Measurements from ENCODE around the gene TTLL5. TPM values are rescaled to one million over a fixed set of nuclear protein-coding genes. Genes with fewer than 3 reads are reported as not detected.

TTLL5 gene
- total and polyA plus RNA-seq, 10 of the 15 experiments (the other 5 are each of a cell fraction or from before 2014, with no cell fraction given), result 3.2 to 25.9 (median 13.8) TPM

GRCh38 chr14:75880512-75880911, 219.5 kb downstream of the TTLL5 start:
- no peaks in the 10 kb centered on the region for H3K27me3 ChIP-seq (replicated peaks in 1 of 2; ENCODE audit: control insufficient read depth in 2 of 2, insufficient read depth in 2 of 2, low read length in 1 of 2)
- DNase-seq (ENCODE audit: low read depth, low spot score) (no peak), ATAC-seq (no peak), FAIRE-seq (no peak)
- ChIA-PET POLR2A (interaction anchor here (1.4 kb wide), 1 partner anchor 10 kb away, joined by 3 read pairs; no protein-coding TSS in a partner anchor), CTCF (interaction anchor here (0.5 to 2.5 kb wide), 6 partner anchors 26 to 224 kb away, joined by 3 to 16 read pairs (median 4); no protein-coding TSS in a partner anchor), RAD21 (ENCODE audit: unreplicated experiment) (interaction anchor here (1.1 kb wide), 1 partner anchor 171 kb away, joined by 5 read pairs; no protein-coding TSS in a partner anchor), SMC1A (ENCODE audit: uncharacterized antibody, unreplicated experiment) (interaction anchor here (0.9 to 1.8 kb wide), 4 partner anchors 86 to 172 kb away, joined by 3 to 9 read pairs (median 6); no protein-coding TSS in a partner anchor)
- in situ Hi-C loops (cut with MboI), result no loop called here
- TF ChIP-seq IKZF1 (conservative IDR thresholded peaks at IDR 0.05), result no peak
- no peak for TF ChIP-seq TCF12 (IDR thresholded peaks at IDR 0.05; ENCODE audit: low read depth, low read length)
- no peak for TF ChIP-seq SRF (IDR thresholded peaks at IDR 0.05; ENCODE audit: low read depth in 2 of 2, low read length in 2 of 2)
- no peak for TF ChIP-seq BCL11A (IDR thresholded peaks at IDR 0.05; ENCODE audit: low read depth, low read length)
- TF ChIP-seq CHD1 (IDR thresholded peaks at IDR 0.05; ENCODE audit: low read depth, low read length), result no peak
- no peaks in the 10 kb centered on the region for H3K79me2 ChIP-seq (ENCODE audit: control insufficient read depth, insufficient read depth, low read length)
- no peak overlapping the region for H2AFZ ChIP-seq (ENCODE audit: control insufficient read depth, low read depth, low read length)
- no peak overlapping the region for H3K9ac ChIP-seq (ENCODE audit: control insufficient read depth, insufficient read depth, low read length)
- H4K20me1 ChIP-seq (ENCODE audit: control insufficient read depth, insufficient read depth), result no peaks in the 10 kb centered on the region
- no TSS peak for BruUV-seq (replicated peaks)
- intact Hi-C loops (cut with micrococcal nuclease; ENCODE audit: unreplicated experiment), result no loop called here
- no peak overlapping the region for H3K27ac ChIP-seq (ENCODE audit: control insufficient read depth, insufficient read depth)
- H3K4me3 ChIP-seq, result no peak overlapping the region
- no peak overlapping the region for H3K4me2 ChIP-seq (ENCODE audit: control insufficient read depth, insufficient read depth)
- no peaks in the 10 kb centered on the region; a peak in 1 of 4 replicates for H3K36me3 ChIP-seq (ENCODE audit: control insufficient read depth in 2 of 2, insufficient read depth in 2 of 2, low read length in 1 of 2)
- H3K9me3 ChIP-seq (replicated peaks; ENCODE audit: control insufficient read depth, insufficient read depth, low read length), result no peaks in the 10 kb centered on the region
- WGBS (ENCODE audit: insufficient coverage, insufficient replicate concordance, low lambda C conversion rate, missing lambda C conversion rate), result 100% methylated on average over 1 of the region's 1 CpG
- H3K4me1 ChIP-seq (ENCODE audit: control insufficient read depth, insufficient read depth, low read length), result no peaks in the 10 kb centered on the region; the same call in 1 of the 2 replicates

GRCh38 chr14:75881994-75882393, 220.9 kb downstream of the TTLL5 start:
- FAIRE-seq, result no peak
- CTCF ChIA-PET, result interaction anchor here (0.9 to 1.1 kb wide), 4 partner anchors 25 to 173 kb away, joined by 3 to 4 read pairs (median 4); no protein-coding TSS in a partner anchor
- TF ChIP-seq TAF1 (IDR thresholded peaks at IDR 0.05; ENCODE audit: borderline replicate concordance, low read depth, low read length), result no peak
- TF ChIP-seq ZNF217 (IDR thresholded peaks at IDR 0.05), result no peak
- TF ChIP-seq HDGF (IDR thresholded peaks at IDR 0.05), result no peak
- no peak for TF ChIP-seq FOXM1 (IDR thresholded peaks at IDR 0.05; ENCODE audit: low read depth, low read length)
- TF ChIP-seq, protein P1, sequence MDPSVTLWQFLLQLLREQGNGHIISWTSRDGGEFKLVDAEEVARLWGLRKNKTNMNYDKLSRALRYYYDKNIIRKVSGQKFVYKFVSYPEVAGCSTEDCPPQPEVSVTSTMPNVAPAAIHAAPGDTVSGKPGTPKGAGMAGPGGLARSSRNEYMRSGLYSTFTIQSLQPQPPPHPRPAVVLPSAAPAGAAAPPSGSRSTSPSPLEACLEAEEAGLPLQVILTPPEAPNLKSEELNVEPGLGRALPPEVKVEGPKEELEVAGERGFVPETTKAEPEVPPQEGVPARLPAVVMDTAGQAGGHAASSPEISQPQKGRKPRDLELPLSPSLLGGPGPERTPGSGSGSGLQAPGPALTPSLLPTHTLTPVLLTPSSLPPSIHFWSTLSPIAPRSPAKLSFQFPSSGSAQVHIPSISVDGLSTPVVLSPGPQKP (IDR thresholded peaks at IDR 0.05; ENCODE audit: low read depth, low read length), result no peak
- no peak for TF ChIP-seq GATAD2B (conservative IDR thresholded peaks at IDR 0.05; ENCODE audit: low read depth)
- TF ChIP-seq CREB1 (IDR thresholded peaks at IDR 0.05; ENCODE audit: low read depth), result no peak
- TF ChIP-seq STAT3 (IDR thresholded peaks at IDR 0.05; ENCODE audit: low read depth, low read length), result no peak
- TF ChIP-seq DPF2 (IDR thresholded peaks at IDR 0.05), result no peak
- TF ChIP-seq ZNF384 (IDR thresholded peaks at IDR 0.05; ENCODE audit: borderline replicate concordance, low read depth, low read length), result no peak
- TF ChIP-seq NKRF (conservative IDR thresholded peaks at IDR 0.05), result no peak
- TF ChIP-seq PML (IDR thresholded peaks at IDR 0.05; ENCODE audit: low read length), result no peak
- no peak for TF ChIP-seq SMARCA5 (IDR thresholded peaks at IDR 0.05)

More at GRCh38 chr14:75881994-75882393, 220.9 kb downstream of the TTLL5 start:
- H4K20me1 ChIP-seq (ENCODE audit: control insufficient read depth, insufficient read depth), result no peaks in the 10 kb centered on the region
- WGBS (ENCODE audit: insufficient coverage, insufficient replicate concordance, low lambda C conversion rate, missing lambda C conversion rate), result 100% methylated on average over 5 of the region's 5 CpGs
- SMC1A ChIA-PET (ENCODE audit: uncharacterized antibody, unreplicated experiment), result no interaction called here
- DNase-seq (ENCODE audit: low read depth, low spot score) (no peak), ATAC-seq (no peak)
- no TSS peak for BruUV-seq (replicated peaks)
- H3K27me3 ChIP-seq (replicated peaks in 1 of 2; ENCODE audit: control insufficient read depth in 2 of 2, insufficient read depth in 2 of 2, low read length in 1 of 2), result no peaks in the 10 kb centered on the region
- H3K79me2 ChIP-seq (ENCODE audit: control insufficient read depth, insufficient read depth, low read length), result no peaks in the 10 kb centered on the region
- in situ Hi-C loops (cut with MboI) (no loop called here), intact Hi-C loops (cut with micrococcal nuclease; ENCODE audit: unreplicated experiment) (no loop called here)
- H3K9me3 ChIP-seq (replicated peaks; ENCODE audit: control insufficient read depth, insufficient read depth, low read length), result no peaks in the 10 kb centered on the region
- no peaks in the 10 kb centered on the region; a peak in 1 of 4 replicates for H3K36me3 ChIP-seq (ENCODE audit: control insufficient read depth in 2 of 2, insufficient read depth in 2 of 2, low read length in 1 of 2)
- no peaks in the 10 kb centered on the region; the same call in 1 of the 2 replicates for H3K4me1 ChIP-seq (ENCODE audit: control insufficient read depth, insufficient read depth, low read length)
- no peak overlapping the region for H3K4me3 ChIP-seq
- H3K9ac ChIP-seq (ENCODE audit: control insufficient read depth, insufficient read depth, low read length), result no peak overlapping the region
- POLR2A ChIA-PET, result no interaction called here
- no peak overlapping the region for H2AFZ ChIP-seq (ENCODE audit: control insufficient read depth, low read depth, low read length)
- H3K27ac ChIP-seq (ENCODE audit: control insufficient read depth, insufficient read depth), result no peak overlapping the region
- no peak overlapping the region for H3K4me2 ChIP-seq (ENCODE audit: control insufficient read depth, insufficient read depth)
- RAD21 ChIA-PET (ENCODE audit: unreplicated experiment), result interaction anchor here (1.1 kb wide), 1 partner anchor 173 kb away, joined by 4 read pairs; no protein-coding TSS in a partner anchor
